ENCODE results near the gene ZDHHC7.

The ZDHHC7 gene

GRCh38 chr16:84955427-84955826 is 55.9 kb downstream of the ZDHHC7 start:
- ChIA-PET POLR2A (no interaction called here), CTCF (interaction anchor here (3.5 to 6.2 kb wide), 4 partner anchors 15 to 217 kb away, joined by 14 to 119 read pairs (median 64); no protein-coding TSS in a partner anchor)
- Histone ChIP-seq H3K9me3 (ENCODE audit: control insufficient read depth, insufficient read depth, low read depth, low read length) (no peaks in the 10 kb centered on the region), H3K36me3 (ENCODE audit: control insufficient read depth in 2 of 2, insufficient read depth in 1 of 2, low read length in 2 of 2) (no peaks in the 10 kb centered on the region), H3K4me1 (ENCODE audit: control insufficient read depth, insufficient read depth, low read length) (no peaks in the 10 kb centered on the region), H3K4me3 (ENCODE audit: low read depth, low read length) (no peak overlapping the region), H3K27ac (ENCODE audit: extremely low read depth, low read depth, low read length) (no peak overlapping the region)
- TF ChIP-seq GFI1B (tag by site-specific recombination; IDR thresholded peaks at IDR 0.05) (no peak), YY1 (tag by site-specific recombination; IDR thresholded peaks at IDR 0.05) (no peak), ZNF747 (tag by site-specific recombination; IDR thresholded peaks at IDR 0.05) (no peak), ZNF223 (tag by site-specific recombination; IDR thresholded peaks at IDR 0.05) (no peak), ZNF768 (tag by site-specific recombination; IDR thresholded peaks at IDR 0.05) (0 out of 2 replicates have a peak, but pooled peaks have one; percentile 21), KLF16 (tag by site-specific recombination; IDR thresholded peaks at IDR 0.05) (no peak)

GRCh38 chr16:84953190-84953746 is 58.1 kb downstream of the ZDHHC7 start:
- POLR2A ChIA-PET, result no interaction called here
- Histone ChIP-seq H3K27ac (ENCODE audit: extremely low read depth, low read depth, low read length) (no peak overlapping the region), H3K9me3 (ENCODE audit: control insufficient read depth, insufficient read depth, low read depth, low read length) (no peaks in the 10 kb centered on the region), H3K4me1 (ENCODE audit: control insufficient read depth, insufficient read depth, low read length) (no peaks in the 10 kb centered on the region), H3K36me3 (ENCODE audit: control insufficient read depth in 2 of 2, insufficient read depth in 1 of 2, low read length in 2 of 2) (no peaks in the 10 kb centered on the region), H3K4me3 (ENCODE audit: low read depth, low read length) (no peak overlapping the region)
- CTCF ChIA-PET, result interaction anchor here (0.6 to 6.2 kb wide), 17 partner anchors 10 to 332 kb away, joined by 3 to 119 read pairs (median 5); no protein-coding TSS in a partner anchor
- no peak for TF ChIP-seq HIC1 (tag by site-specific recombination; IDR thresholded peaks at IDR 0.05)
- TF ChIP-seq ZNF121 (tag by site-specific recombination; IDR thresholded peaks at IDR 0.05), result no peak

- Histone ChIP-seq H3K36me3 (ENCODE audit: control insufficient read depth in 2 of 2, insufficient read depth in 1 of 2, low read length in 2 of 2) (no peaks in the 10 kb centered on the region), H3K4me3 (ENCODE audit: low read depth, low read length) (no peak overlapping the region), H3K9me3 (ENCODE audit: control insufficient read depth, insufficient read depth, low read depth, low read length) (no peaks in the 10 kb centered on the region), H3K4me1 (ENCODE audit: control insufficient read depth, insufficient read depth, low read length) (no peaks in the 10 kb centered on the region), H3K27ac (ENCODE audit: extremely low read depth, low read depth, low read length) (no peak overlapping the region)
- TF ChIP-seq PRDM4 (tag by site-specific recombination; IDR thresholded peaks at IDR 0.05) (no peak), ZNF701 (tag by site-specific recombination; IDR thresholded peaks at IDR 0.05) (no peak), ZNF660 (tag by site-specific recombination; IDR thresholded peaks at IDR 0.05) (0 out of 2 replicates have a peak, but pooled peaks have one; percentile 18), ZNF654 (tag by site-specific recombination; IDR thresholded peaks at IDR 0.05; ENCODE audit: low read depth) (peak; percentile 60), ZIC2 (tag by site-specific recombination; IDR thresholded peaks at IDR 0.05) (0 out of 2 replicates have a peak, but pooled peaks have one; percentile 22), ZNF16 (tag by site-specific recombination; IDR thresholded peaks at IDR 0.05; ENCODE audit: low read depth) (peak; percentile 74; the same call in 1 of the 2 replicates), CTCF (tag by site-specific recombination; IDR thresholded peaks at IDR 0.05) (peak; percentile 75)
- ChIA-PET CTCF (interaction anchor here (0.6 to 6.2 kb wide), 34 partner anchors 10 to 442 kb away, joined by 3 to 119 read pairs (median 4); partner anchors contain the start of gene CRISPLD2), POLR2A (interaction anchor here (1.0 kb wide), 1 partner anchor 11 kb away, joined by 3 read pairs; no protein-coding TSS in a partner anchor)
These were observed 58.8 kb downstream of the ZDHHC7 start for GRCh38 chr16:84952335-84953189.

All from HEK293 (cell line).